Stomach (tissue), 9 donors: ENCODE measurements around the gene CXCL6. TPM values are rescaled to one million over a fixed set of nuclear protein-coding genes. Genes with fewer than 3 reads are reported as not detected.

Experiments
- DNase-seq, 2 donors: peaks; one replicate each; pipeline versions ENCODE4 v3.0.0 to v3.0.0-alpha.2; 2013 to 2019
- H3K27ac ChIP-seq, 5 donors: fragments of 200-600 bp in 4 of 5; sonication (generic) in 4 of 5; one replicate each; pipeline ENCODE4 v1.5.1; 2013 to 2019; ENCODE audit warnings: mild to moderate bottlenecking in 1 of 5, moderate library complexity in 1 of 5
- H3K27me3 ChIP-seq, 3 donors: fragments of 200-600 bp; sonication (generic); one replicate each; pipeline ENCODE4 v1.5.1; 2017 to 2019; ENCODE audit warnings: mixed run types in 1 of 3
- H3K36me3 ChIP-seq, 4 donors: fragments of 200-600 bp; sonication (generic); 1 replicate in 3 of 4; 2 replicates in 1 of 4; pipeline ENCODE4 v1.5.1; 2016 to 2019
- H3K4me1 ChIP-seq, 4 donors: fragments of 200-600 bp; sonication (generic); one replicate each; pipeline ENCODE4 v1.5.1; 2016 to 2019
- H3K4me3 ChIP-seq, 4 donors: fragments of 200-600 bp; sonication (generic) in 3 of 4; one replicate each; pipeline ENCODE4 v1.5.1; 2016 to 2019; ENCODE audit warnings: mild to moderate bottlenecking in 1 of 4
- H3K9me3 ChIP-seq, 4 donors: fragments of 200-600 bp; sonication (generic); one replicate each; pipeline ENCODE4 v1.5.1; 2016 to 2019
- EP300 ChIP-seq: sonication (generic); formaldehyde crosslinking; IDR thresholded peaks from one replicate; pipeline ENCODE4 v1.6.1; 2017; ENCODE audit warnings: antibody characterized with exemption
- POLR2A ChIP-seq, 4 donors: fragments of 450-650 bp; IDR thresholded peaks; one replicate each; pipeline ENCODE4 v1.6.1; 2016; ENCODE audit warnings: antibody characterized with exemption in 4 of 4, control low read depth in 2 of 4, mild to moderate bottlenecking in 1 of 4, moderate library complexity in 1 of 4
- POLR2AphosphoS5 ChIP-seq, 3 donors: sonication (generic); formaldehyde crosslinking; IDR thresholded peaks; one replicate each; pipeline ENCODE4 v1.6.1; 2016; ENCODE audit warnings: antibody characterized with exemption in 3 of 3
- WGBS, 5 donors: extraction: QIAGEN DNeasy Blood & Tissue Kit in 3 of 5; methylation state at CpG; one replicate each; pipeline versions ENCODE4 v1.1.5 to v1.1.7; 2013 to 2018; 5-methylcytosine and 5-hydroxymethylcytosine counted together
- intact Hi-C: fragments of 100-400 bp; cut with DNase I; formaldehyde crosslinking; loops from one replicate; pipeline ENCODE4 v1.15.1; 2023; ENCODE audit warnings: low total_unique reads
- polyA plus RNA-seq, 3 donors: library from polyadenylated mRNA; stranded (reverse); fragments of 200-250 nt; gene quantifications; one replicate each; pipeline ENCODE4 v1.2.3, GENCODE V29; 2013
- total RNA-seq, 5 donors: library from RNA; depleted of rRNA; stranded (reverse); fragments of >200 nt; gene quantifications; one replicate each; pipeline versions ENCODE4 v1.1.0 to v1.2.3, GENCODE V29; 2014 to 2016
- TF ChIP-seq, protein P1 (sequence below), 7 experiments: fragments of 450-650 bp in 4 of 7; fragments of 200-600 bp in 3 of 7; sonication (generic) in 3 of 7; IDR thresholded peaks; one replicate each; pipeline ENCODE4 v1.5.1; 2016 to 2019; ENCODE audit warnings: antibody characterized with exemption in 7 of 7, control low read depth in 2 of 7, mild to moderate bottlenecking in 1 of 7
- donor health status: healthy with polysubstance abuse.
- donor health status: Bipolar disorder and iron deficiency.
- donor health status: healthy.

CXCL6 gene
- total and polyA plus RNA-seq, 8 donors, result 0.18 to 4.7 (median 2.1) TPM; not detected in 3

DNA sequence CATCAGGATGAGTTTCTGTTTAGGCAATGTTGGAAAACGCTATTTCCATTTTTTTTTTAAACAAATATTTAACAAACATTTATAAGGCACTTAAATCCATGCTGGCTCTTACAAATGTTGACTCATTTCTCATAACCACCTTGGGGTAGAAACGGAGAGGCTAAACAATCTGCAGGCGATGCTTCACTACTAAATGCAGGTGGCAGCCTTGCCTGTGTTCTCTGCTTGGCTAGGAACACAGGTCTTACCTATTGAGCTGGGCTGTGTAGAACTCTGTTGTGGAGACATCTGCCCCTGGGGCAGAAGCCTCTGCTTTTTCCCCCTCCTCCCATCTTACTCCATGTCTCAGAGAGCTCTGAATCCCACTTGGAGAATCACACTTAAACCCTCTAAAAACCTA is 31.3 kb downstream of the CXCL6 start:
- WGBS, 5 donors, result 32 to 58% (median 40%) methylated on average over 3 of the region's 3 CpGs
- intact Hi-C loops, result no loop called here
- peak; percentile 40 to 73 for DNase-seq
- Histone ChIP-seq H3K36me3 (no peaks in the 10 kb centered on the region), H3K4me1 (peaks cover 3 to 20% (median 18%) of the 10 kb centered on the region in 4 donors), H3K27ac (peak overlapping the region in 1 of 5 donors; percentile 79), H3K4me3 (peak overlapping the region in 1 of 4 donors; percentile 65), H3K9me3 (no peaks in the 10 kb centered on the region), H3K27me3 (peaks cover 0 to 10% (median 8%) of the 10 kb centered on the region in 3 donors)
- TF ChIP-seq, protein P1, sequence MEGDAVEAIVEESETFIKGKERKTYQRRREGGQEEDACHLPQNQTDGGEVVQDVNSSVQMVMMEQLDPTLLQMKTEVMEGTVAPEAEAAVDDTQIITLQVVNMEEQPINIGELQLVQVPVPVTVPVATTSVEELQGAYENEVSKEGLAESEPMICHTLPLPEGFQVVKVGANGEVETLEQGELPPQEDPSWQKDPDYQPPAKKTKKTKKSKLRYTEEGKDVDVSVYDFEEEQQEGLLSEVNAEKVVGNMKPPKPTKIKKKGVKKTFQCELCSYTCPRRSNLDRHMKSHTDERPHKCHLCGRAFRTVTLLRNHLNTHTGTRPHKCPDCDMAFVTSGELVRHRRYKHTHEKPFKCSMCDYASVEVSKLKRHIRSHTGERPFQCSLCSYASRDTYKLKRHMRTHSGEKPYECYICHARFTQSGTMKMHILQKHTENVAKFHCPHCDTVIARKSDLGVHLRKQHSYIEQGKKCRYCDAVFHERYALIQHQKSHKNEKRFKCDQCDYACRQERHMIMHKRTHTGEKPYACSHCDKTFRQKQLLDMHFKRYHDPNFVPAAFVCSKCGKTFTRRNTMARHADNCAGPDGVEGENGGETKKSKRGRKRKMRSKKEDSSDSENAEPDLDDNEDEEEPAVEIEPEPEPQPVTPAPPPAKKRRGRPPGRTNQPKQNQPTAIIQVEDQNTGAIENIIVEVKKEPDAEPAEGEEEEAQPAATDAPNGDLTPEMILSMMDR (IDR thresholded peaks at IDR 0.05), result no peak
- TF ChIP-seq EP300, result no peak
- TF ChIP-seq POLR2AphosphoS5 (IDR thresholded peaks at IDR 0.05), result no peak
- no peak for TF ChIP-seq POLR2A (IDR thresholded peaks at IDR 0.05)

GRCh38 chr4:73868206-73869129 is 32.0 kb downstream of the CXCL6 start:
- H3K27me3 ChIP-seq, result peaks cover 0 to 10% (median 8%) of the 10 kb centered on the region in 3 donors
- intact Hi-C loops, result no loop called here
- no peaks in the 10 kb centered on the region for H3K9me3 ChIP-seq
- no peak for TF ChIP-seq EP300
- TF ChIP-seq POLR2AphosphoS5 (IDR thresholded peaks at IDR 0.05), result no peak
- no peak for TF ChIP-seq POLR2A (IDR thresholded peaks at IDR 0.05)
- TF ChIP-seq, protein P1 (IDR thresholded peaks at IDR 0.05), result no peak
- 30 to 34% (median 30%) methylated on average over 16 of the region's 16 CpGs for WGBS, 5 donors
- no peaks in the 10 kb centered on the region for H3K36me3 ChIP-seq
- peaks cover 3 to 20% (median 18%) of the 10 kb centered on the region in 4 donors for H3K4me1 ChIP-seq
- no peak for DNase-seq
- H3K27ac ChIP-seq, result peak overlapping the region; percentile 37 to 80 (median 63)
- peak overlapping the region; percentile 53 to 65 (median 58) for H3K4me3 ChIP-seq

DNA sequence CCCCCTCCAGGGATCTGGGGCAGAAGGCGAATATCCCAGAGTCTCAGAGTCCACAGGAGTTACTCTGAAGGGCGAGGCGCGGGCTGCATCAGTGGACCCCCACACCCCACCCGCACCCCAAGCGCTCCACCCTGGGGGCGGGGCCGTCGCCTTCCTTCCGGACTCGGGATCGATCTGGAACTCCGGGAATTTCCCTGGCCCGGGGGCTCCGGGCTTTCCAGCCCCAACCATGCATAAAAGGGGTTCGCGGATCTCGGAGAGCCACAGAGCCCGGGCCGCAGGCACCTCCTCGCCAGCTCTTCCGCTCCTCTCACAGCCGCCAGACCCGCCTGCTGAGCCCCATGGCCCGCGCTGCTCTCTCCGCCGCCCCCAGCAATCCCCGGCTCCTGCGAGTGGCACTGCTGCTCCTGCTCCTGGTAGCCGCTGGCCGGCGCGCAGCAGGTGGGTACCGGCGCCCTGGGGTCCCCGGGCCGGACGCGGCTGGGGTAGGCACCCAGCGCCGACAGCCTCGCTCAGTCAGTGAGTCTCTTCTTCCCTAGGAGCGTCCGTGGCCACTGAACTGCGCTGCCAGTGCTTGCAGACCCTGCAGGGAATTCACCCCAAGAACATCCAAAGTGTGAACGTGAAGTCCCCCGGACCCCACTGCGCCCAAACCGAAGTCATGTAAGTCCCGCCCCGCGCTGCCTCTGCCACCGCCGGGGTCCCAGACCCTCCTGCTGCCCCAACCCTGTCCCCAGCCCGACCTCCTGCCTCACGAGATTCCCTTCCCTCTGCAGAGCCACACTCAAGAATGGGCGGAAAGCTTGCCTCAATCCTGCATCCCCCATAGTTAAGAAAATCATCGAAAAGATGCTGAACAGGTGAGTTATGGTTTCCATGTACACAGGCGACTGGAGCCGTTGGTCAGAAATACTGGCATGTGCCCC is 32.9 kb downstream of the CXCL6 start, which contains the start of gene CXCL1:
Gene CXCL1 (plus strand): TSS at position 264 of the 926 bp plus-strand sequence. CDS start 78 bp downstream, at position 342.
- H3K27me3 ChIP-seq, result peaks cover 0 to 15% (median 8%) of the 10 kb centered on the region in 3 donors
- 9 to 31% (median 12%) methylated on average over 14 to 61 of the region's 61 CpGs for WGBS, 5 donors
- intact Hi-C loops, result no loop called here
- no peaks in the 10 kb centered on the region for H3K9me3 ChIP-seq
- H3K27ac ChIP-seq, result peak within 1 kb of the TSS; percentile 37 to 80 (median 63)
- DNase-seq, result peak; percentile 50 to 74
- peak within 1 kb of the TSS; percentile 53 to 65 (median 58) for H3K4me3 ChIP-seq
- no peak for TF ChIP-seq POLR2A (IDR thresholded peaks at IDR 0.05)
- TF ChIP-seq, protein P1 (IDR thresholded peaks at IDR 0.05), result no peak
- no peak for TF ChIP-seq POLR2AphosphoS5 (IDR thresholded peaks at IDR 0.05)
- no peak for TF ChIP-seq EP300
- H3K36me3 ChIP-seq, result no peaks in the 10 kb centered on the region
- peaks cover 3 to 20% (median 18%) of the 10 kb centered on the region in 4 donors for H3K4me1 ChIP-seq

GRCh38 chr4:73870260-73870659 is 33.8 kb downstream of the CXCL6 start:
- TF ChIP-seq POLR2AphosphoS5 (IDR thresholded peaks at IDR 0.05), result no peak
- TF ChIP-seq EP300, result no peak
- TF ChIP-seq, protein P1 (IDR thresholded peaks at IDR 0.05), result no peak
- no peak for TF ChIP-seq POLR2A (IDR thresholded peaks at IDR 0.05)
- intact Hi-C loops, result no loop called here
- Histone ChIP-seq H3K4me3 (peak overlapping the region in 3 of 4 donors; percentile 57 to 65 (median 58)), H3K36me3 (no peaks in the 10 kb centered on the region), H3K27me3 (peaks cover 0 to 20% (median 8%) of the 10 kb centered on the region in 3 donors), H3K9me3 (no peaks in the 10 kb centered on the region), H3K4me1 (peaks cover 3 to 20% (median 18%) of the 10 kb centered on the region in 4 donors), H3K27ac (peak overlapping the region in 2 of 5 donors; percentile 79 to 80)
- DNase-seq, result peak; percentile 23 to 29
- 64 to 85% (median 77%) methylated on average over 3 of the region's 3 CpGs for WGBS, 5 donors
